Spleen (tissue), 11 donors: ENCODE measurements around the gene CCNB3. TPM values are rescaled to one million over a fixed set of nuclear protein-coding genes. Genes with fewer than 3 reads are reported as not detected.

Experiments
- DNase-seq: peaks from one replicate; pipeline ENCODE4 v3.0.0-alpha.2; 2020
- H3K27ac ChIP-seq, 8 donors: fragments of 200-600 bp; sonication (generic) in 7 of 8; 1 replicate in 4 of 8; 2 replicates in 4 of 8; pipeline versions ENCODE4 v1.5.0 to v1.8.0; 2016 to 2021; ENCODE audit warnings: inconsistent platforms in 4 of 8, mild to moderate bottlenecking in 4 of 8, moderate library complexity in 1 of 8
- H3K27me3 ChIP-seq, 7 donors: fragments of 200-600 bp; sonication (generic) in 6 of 7; replicated peaks in 1 of 7; 1 replicate in 4 of 7; 2 replicates in 3 of 7; pipeline versions ENCODE4 v1.5.0 to v1.8.0; 2016 to 2021; ENCODE audit warnings: inconsistent platforms in 3 of 7, mild to moderate bottlenecking in 1 of 7
- H3K36me3 ChIP-seq, 6 donors: fragments of 200-600 bp; sonication (generic) in 5 of 6; 1 replicate in 4 of 6; 2 replicates in 2 of 6; pipeline versions ENCODE4 v1.5.0 to v1.8.0; 2016 to 2021; ENCODE audit warnings: inconsistent platforms in 2 of 6
- H3K4me1 ChIP-seq, 6 donors: fragments of 200-600 bp; sonication (generic) in 5 of 6; 1 replicate in 3 of 6; 2 replicates in 3 of 6; pipeline versions ENCODE4 v1.5.0 to v1.8.0; 2016 to 2021; ENCODE audit warnings: inconsistent platforms in 3 of 6
- H3K4me3 ChIP-seq, 8 donors: fragments of 200-600 bp; sonication (generic) in 7 of 8; 1 replicate in 4 of 8; 2 replicates in 4 of 8; pipeline versions ENCODE4 v1.5.0 to v1.8.0; 2016 to 2021; ENCODE audit warnings: inconsistent platforms in 4 of 8, mild to moderate bottlenecking in 4 of 8, moderate library complexity in 2 of 8
- H3K9me3 ChIP-seq, 8 donors: fragments of 200-600 bp; sonication (generic) in 7 of 8; 1 replicate in 4 of 8; 2 replicates in 4 of 8; pipeline versions ENCODE4 v1.5.0 to v1.8.0; 2016 to 2021; ENCODE audit warnings: inconsistent platforms in 4 of 8
- POLR2A ChIP-seq, 3 donors: fragments of 450-650 bp; IDR thresholded peaks; one replicate each; pipeline ENCODE4 v1.5.1; 2017; ENCODE audit warnings: antibody characterized with exemption in 3 of 3, mild to moderate bottlenecking in 1 of 3
- POLR2AphosphoS5 ChIP-seq, 3 donors: sonication (generic); formaldehyde crosslinking; IDR thresholded peaks; one replicate each; pipeline ENCODE4 v1.5.1; 2017; ENCODE audit warnings: antibody characterized with exemption in 3 of 3
- WGBS, 5 donors: extraction: QIAGEN DNeasy Blood & Tissue Kit in 3 of 5; methylation state at CpG; one replicate each; pipeline versions ENCODE4 v1.1.5 to v1.1.7; 2013 to 2018; 5-methylcytosine and 5-hydroxymethylcytosine counted together
- intact Hi-C: fragments of 100-400 bp; cut with DNase I; formaldehyde crosslinking; loops from one replicate; pipeline ENCODE4 v1.15.0; 2023; ENCODE audit warnings: low total_unique reads
- polyA plus RNA-seq, 3 donors: library from polyadenylated mRNA; stranded (reverse); fragments of 200-250 nt; gene quantifications; one replicate each; pipeline ENCODE4 v1.2.1, GENCODE V29; 2013
- total RNA-seq, 7 donors: library from RNA; depleted of rRNA in 3 of 7; stranded (reverse); fragments of >200 nt in 3 of 7; fragmentation: NEBNext Ultra II Directional in 4 of 7; extraction: Animal tissue kit (Norgen Biotek cat#: 25700) in 4 of 7; gene quantifications; one replicate each; pipeline versions ENCODE4 v1.1.0 to v1.2.1, GENCODE V29; 2016 to 2021
- TF ChIP-seq, protein P1 (sequence below), 11 experiments: fragments of 200-600 bp in 7 of 11; fragments of 450-650 bp in 4 of 11; sonication (generic) in 4 of 11; IDR thresholded peaks in 8 of 11; conservative IDR thresholded peaks in 3 of 11; 1 replicate in 7 of 11; 2 replicates in 4 of 11; pipeline versions ENCODE4 v1.4.0 to v1.8.0; 2016 to 2021; ENCODE audit warnings: antibody characterized with exemption in 11 of 11, inconsistent platforms in 4 of 11, mild to moderate bottlenecking in 1 of 11
- donor health status: healthy with polysubstance abuse.
- donor health status: DM: no; HTN: no; CAD: no; lungs with moderate emphysema.
- donor health status: DM: no; HTN: no; CAD: no.
- donor health status: Bipolar disorder and iron deficiency.
- donor health status: healthy.
- donor health status: DM: no; HTN: no; CAD: no.
- donor health status: DM: yes; HTN: yes; CAD: no.

The CCNB3 gene
- total and polyA plus RNA-seq, 10 donors: 0.20 to 2.1 (median 0.84) TPM

DNA sequence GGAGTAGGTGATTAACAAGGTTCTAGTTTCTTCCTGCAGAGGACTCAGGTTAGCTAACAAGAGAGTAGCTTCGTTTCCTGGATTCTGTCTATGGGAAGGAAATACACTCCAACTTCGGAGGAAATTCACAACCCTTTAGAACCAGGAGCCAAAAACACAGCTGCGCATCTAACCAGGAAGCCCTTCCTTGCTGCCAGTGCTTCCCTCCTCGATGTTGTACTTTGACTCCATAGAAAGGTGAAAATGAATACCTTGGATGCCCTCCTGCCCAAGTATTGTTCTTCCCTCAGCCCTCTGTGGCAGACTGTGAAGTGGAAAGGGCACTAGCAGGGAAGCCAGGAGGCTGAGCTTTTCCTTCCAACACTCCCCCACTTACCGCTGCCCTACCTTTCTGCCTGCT, 38.8 kb upstream of the CCNB3 start:
- Histone ChIP-seq H3K27me3 (peaks cover 0 to 14% (median 0%) of the 10 kb centered on the region in 7 donors), H3K4me3 (no peak overlapping the region), H3K9me3 (no peaks in the 10 kb centered on the region), H3K36me3 (no peaks in the 10 kb centered on the region), H3K27ac (no peak overlapping the region), H3K4me1 (no peaks in the 10 kb centered on the region)
- TF ChIP-seq POLR2AphosphoS5 (IDR thresholded peaks at IDR 0.05) (no peak), POLR2A (IDR thresholded peaks at IDR 0.05) (no peak)
- TF ChIP-seq, protein P1, sequence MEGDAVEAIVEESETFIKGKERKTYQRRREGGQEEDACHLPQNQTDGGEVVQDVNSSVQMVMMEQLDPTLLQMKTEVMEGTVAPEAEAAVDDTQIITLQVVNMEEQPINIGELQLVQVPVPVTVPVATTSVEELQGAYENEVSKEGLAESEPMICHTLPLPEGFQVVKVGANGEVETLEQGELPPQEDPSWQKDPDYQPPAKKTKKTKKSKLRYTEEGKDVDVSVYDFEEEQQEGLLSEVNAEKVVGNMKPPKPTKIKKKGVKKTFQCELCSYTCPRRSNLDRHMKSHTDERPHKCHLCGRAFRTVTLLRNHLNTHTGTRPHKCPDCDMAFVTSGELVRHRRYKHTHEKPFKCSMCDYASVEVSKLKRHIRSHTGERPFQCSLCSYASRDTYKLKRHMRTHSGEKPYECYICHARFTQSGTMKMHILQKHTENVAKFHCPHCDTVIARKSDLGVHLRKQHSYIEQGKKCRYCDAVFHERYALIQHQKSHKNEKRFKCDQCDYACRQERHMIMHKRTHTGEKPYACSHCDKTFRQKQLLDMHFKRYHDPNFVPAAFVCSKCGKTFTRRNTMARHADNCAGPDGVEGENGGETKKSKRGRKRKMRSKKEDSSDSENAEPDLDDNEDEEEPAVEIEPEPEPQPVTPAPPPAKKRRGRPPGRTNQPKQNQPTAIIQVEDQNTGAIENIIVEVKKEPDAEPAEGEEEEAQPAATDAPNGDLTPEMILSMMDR (IDR thresholded peaks at IDR 0.05 in 8 of 11, conservative IDR thresholded peaks at IDR 0.05 in 3 of 11): no peak
- 64 to 84% (median 65%) methylated on average over 5 of the region's 5 CpGs for WGBS, 5 donors
- DNase-seq: no peak
- intact Hi-C loops: no loop called here

GRCh38 chrX:50167366-50167765, 37.2 kb upstream of the CCNB3 start:
- Histone ChIP-seq H3K36me3 (no peaks in the 10 kb centered on the region), H3K4me3 (no peak overlapping the region), H3K27me3 (peaks cover 0 to 14% (median 0%) of the 10 kb centered on the region in 7 donors), H3K9me3 (no peaks in the 10 kb centered on the region), H3K4me1 (no peaks in the 10 kb centered on the region), H3K27ac (no peak overlapping the region)
- TF ChIP-seq, protein P1 (IDR thresholded peaks at IDR 0.05 in 8 of 11, conservative IDR thresholded peaks at IDR 0.05 in 3 of 11): no peak
- intact Hi-C loops: no loop called here
- WGBS, 5 donors: 74 to 92% (median 86%) methylated on average over 5 to 7 of the region's 7 CpGs
- no peak for DNase-seq

- 40 to 63% (median 52%) methylated on average over 5 of the region's 5 CpGs for WGBS, 5 donors
- no peak overlapping the region for H3K27ac ChIP-seq
- H3K4me1 ChIP-seq: no peaks in the 10 kb centered on the region
- peaks cover 0 to 14% (median 0%) of the 10 kb centered on the region in 7 donors for H3K27me3 ChIP-seq
- intact Hi-C loops: no loop called here
- H3K4me3 ChIP-seq: no peak overlapping the region
- H3K9me3 ChIP-seq: no peaks in the 10 kb centered on the region
- H3K36me3 ChIP-seq: no peaks in the 10 kb centered on the region
- no peak for DNase-seq
- TF ChIP-seq POLR2A (IDR thresholded peaks at IDR 0.05) (no peak), POLR2AphosphoS5 (IDR thresholded peaks at IDR 0.05) (no peak)
- TF ChIP-seq, protein P1 (IDR thresholded peaks at IDR 0.05 in 8 of 11, conservative IDR thresholded peaks at IDR 0.05 in 3 of 11): no peak
Observed at GRCh38 chrX:50168241-50168687, 36.3 kb upstream of the CCNB3 start.

- H3K27ac ChIP-seq: no peak overlapping the region
- 70 to 88% (median 77%) methylated on average over 3 of the region's 3 CpGs for WGBS, 5 donors
- H3K4me3 ChIP-seq: no peak overlapping the region
- H3K36me3 ChIP-seq: no peaks in the 10 kb centered on the region
- H3K27me3 ChIP-seq: peaks cover 0 to 14% (median 0%) of the 10 kb centered on the region in 7 donors
- no peaks in the 10 kb centered on the region for H3K9me3 ChIP-seq
- intact Hi-C loops: no loop called here
- no peaks in the 10 kb centered on the region for H3K4me1 ChIP-seq
- no peak for DNase-seq
- TF ChIP-seq, protein P1 (IDR thresholded peaks at IDR 0.05 in 8 of 11, conservative IDR thresholded peaks at IDR 0.05 in 3 of 11): no peak
- TF ChIP-seq POLR2AphosphoS5 (IDR thresholded peaks at IDR 0.05): no peak
- TF ChIP-seq POLR2A (IDR thresholded peaks at IDR 0.05): no peak
Observed at GRCh38 chrX:50169717-50170116, 34.8 kb upstream of the CCNB3 start.
